Activated CD4-positive, alpha-beta T cell treated with anti-CD3 and anti-CD28 coated beads, Interleukin-2, amount 50 U/mL, for 4 hours (primary cell): Measurements from ENCODE around the gene CFD.
"Not testable (repeated sequence)": the region's sequence is repeated elsewhere in the genome, so short reads cannot be mapped to it uniquely, and the experiment has no call there.

Source experiments
- DNase-seq, 2 experiments: peaks; one replicate each; pipeline ENCODE4 v3.0.0-alpha.2; 2020

Gene CFD

GRCh38 chr19:858868-859843 lies at the start of gene CFD:
Gene CFD (plus strand): TSS chr19:859664. CDS start chr19:859690, 26 bp downstream.
- DNase-seq: no peak

GRCh38 chr19:810077-810855 lies 49.2 kb upstream of the CFD start:
- no peak for DNase-seq

- DNase-seq: no peak
Observed at GRCh38 chr19:810883-811489, 48.5 kb upstream of the CFD start.

GRCh38 chr19:811506-812048 lies 47.9 kb upstream of the CFD start:
- no peak for DNase-seq

GRCh38 chr19:812049-812746 lies 47.3 kb upstream of the CFD start:
- DNase-seq: no peak

- no peak for DNase-seq
Observed at GRCh38 chr19:812747-813218, 46.7 kb upstream of the CFD start.

GRCh38 chr19:813219-814151 lies 46.0 kb upstream of the CFD start:
- no peak for DNase-seq

GRCh38 chr19:814152-815078 lies 45.0 kb upstream of the CFD start:
- no peak for DNase-seq

GRCh38 chr19:815079-815774 lies 44.2 kb upstream of the CFD start:
- no peak for DNase-seq

GRCh38 chr19:815775-816499 lies 43.5 kb upstream of the CFD start:
- DNase-seq: no peak

- no peak for DNase-seq
Observed at GRCh38 chr19:816500-816857, 43.0 kb upstream of the CFD start.

GRCh38 chr19:820212-820611 lies 39.3 kb upstream of the CFD start:
- DNase-seq: not testable (repeated sequence)

- no peak for DNase-seq
Observed at GRCh38 chr19:821231-821824, 38.1 kb upstream of the CFD start.

GRCh38 chr19:821825-822503 lies 37.5 kb upstream of the CFD start, which contains the start of gene PLPPR3:
Gene PLPPR3 (minus strand): TSS chr19:821955. CDS start chr19:821559, 396 bp downstream.
- no peak for DNase-seq

GRCh38 chr19:823565-824121 lies 35.8 kb upstream of the CFD start:
- DNase-seq: no peak

GRCh38 chr19:824885-825284 lies 34.6 kb upstream of the CFD start:
- DNase-seq: no peak
